DOHH2 (cell line): ENCODE data around the gene G2E3.

Experiments
- EZH2phosphoT487 ChIP-seq: fragments of 200-600 bp; sonication (generic); IDR thresholded peaks from 2 replicates; pipeline ENCODE4 v1.6.1; 2017; ENCODE audit warnings: borderline replicate concordance, mild to moderate bottlenecking, antibody characterized with exemption, low read length, moderate library complexity, mixed read lengths
- TF ChIP-seq, protein P1 (sequence below): fragments of 200-600 bp; sonication (generic); IDR thresholded peaks from one replicate; pipeline ENCODE4 v1.5.1; 2014; ENCODE audit warnings: antibody characterized with exemption, mild to moderate bottlenecking, low read depth, low read length; ENCODE audit not compliant: poor library complexity, severe bottlenecking

- TF ChIP-seq, protein P1, sequence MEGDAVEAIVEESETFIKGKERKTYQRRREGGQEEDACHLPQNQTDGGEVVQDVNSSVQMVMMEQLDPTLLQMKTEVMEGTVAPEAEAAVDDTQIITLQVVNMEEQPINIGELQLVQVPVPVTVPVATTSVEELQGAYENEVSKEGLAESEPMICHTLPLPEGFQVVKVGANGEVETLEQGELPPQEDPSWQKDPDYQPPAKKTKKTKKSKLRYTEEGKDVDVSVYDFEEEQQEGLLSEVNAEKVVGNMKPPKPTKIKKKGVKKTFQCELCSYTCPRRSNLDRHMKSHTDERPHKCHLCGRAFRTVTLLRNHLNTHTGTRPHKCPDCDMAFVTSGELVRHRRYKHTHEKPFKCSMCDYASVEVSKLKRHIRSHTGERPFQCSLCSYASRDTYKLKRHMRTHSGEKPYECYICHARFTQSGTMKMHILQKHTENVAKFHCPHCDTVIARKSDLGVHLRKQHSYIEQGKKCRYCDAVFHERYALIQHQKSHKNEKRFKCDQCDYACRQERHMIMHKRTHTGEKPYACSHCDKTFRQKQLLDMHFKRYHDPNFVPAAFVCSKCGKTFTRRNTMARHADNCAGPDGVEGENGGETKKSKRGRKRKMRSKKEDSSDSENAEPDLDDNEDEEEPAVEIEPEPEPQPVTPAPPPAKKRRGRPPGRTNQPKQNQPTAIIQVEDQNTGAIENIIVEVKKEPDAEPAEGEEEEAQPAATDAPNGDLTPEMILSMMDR, result no peak
- no peak for TF ChIP-seq EZH2phosphoT487
Measured at GRCh38 chr14:30621940-30622830, 63.2 kb downstream of the G2E3 start, which contains the start of gene SCFD1.
